ENCODE measurements around the gene PLGRKT.
"Not testable (repeated sequence)": the region's sequence is repeated elsewhere in the genome, so short reads cannot be mapped to it uniquely, and the experiment has no call there.

PLGRKT gene

DNA sequence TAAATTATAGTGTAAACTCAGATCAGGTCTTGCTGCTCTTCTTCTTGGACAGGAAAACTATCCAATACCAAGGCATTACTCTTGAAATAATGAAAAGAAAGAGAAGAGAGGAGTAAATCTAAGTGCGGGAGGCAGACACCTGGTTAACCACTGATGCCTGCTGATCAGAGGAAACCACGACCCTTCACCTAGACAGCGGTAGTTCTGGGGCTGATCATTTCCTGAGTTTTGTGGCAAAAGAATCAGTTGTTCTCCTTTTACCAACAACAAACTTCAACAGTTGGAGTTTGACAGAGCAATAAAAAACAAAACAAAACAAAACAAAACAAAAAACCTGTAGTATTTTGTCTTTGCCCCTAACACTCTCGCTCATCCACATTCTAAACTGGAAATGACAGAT lies 101.0 kb downstream of the PLGRKT start:
- Histone ChIP-seq H2AFZ (ENCODE audit: insufficient read depth, low read length, poor library complexity) (no peak overlapping the region), H3K9ac (ENCODE audit: low read length) (no peak overlapping the region), H4K12ac (ENCODE audit: low read depth, low read length) (no peak overlapping the region), H3K14ac (ENCODE audit: low read length) (no peak overlapping the region), H3K9me3 (ENCODE audit: insufficient read depth, low read depth, low read length) (no peaks in the 10 kb centered on the region), H3K79me1 (ENCODE audit: low read length) (no peaks in the 10 kb centered on the region), H3K27ac (ENCODE audit: low read depth, low read length) (no peak overlapping the region), H3K36me3 (ENCODE audit: control insufficient read depth in 1 of 2, insufficient read depth in 2 of 2, low read length in 2 of 2) (no peaks in the 10 kb centered on the region), H3K4me2 (ENCODE audit: low read length) (no peak overlapping the region), H3K4ac (ENCODE audit: low read depth, low read length) (no peak overlapping the region), H3K4me3 (ENCODE audit: low read depth, low read length) (no peak overlapping the region), H2BK120ac (ENCODE audit: insufficient read depth, low read length, poor library complexity) (no peak overlapping the region), H3K79me2 (ENCODE audit: control insufficient read depth, insufficient read depth, low read length, poor library complexity) (no peaks in the 10 kb centered on the region), H3K18ac (ENCODE audit: low read length) (no peak overlapping the region), H3K4me1 (ENCODE audit: control insufficient read depth in 1 of 2, insufficient read depth in 2 of 2, low read length in 2 of 2) (no peaks in the 10 kb centered on the region), H2BK12ac (ENCODE audit: low read length) (no peak overlapping the region), H4K91ac (ENCODE audit: low read depth, low read length) (no peak overlapping the region), H3K23ac (ENCODE audit: low read length) (no peak overlapping the region), H2AK5ac (ENCODE audit: low read length) (no peak overlapping the region), H2BK5ac (ENCODE audit: low read depth, low read length, poor library complexity) (no peak overlapping the region), H3K27me3 (ENCODE audit: insufficient read depth, low read length) (no peaks in the 10 kb centered on the region), H4K8ac (ENCODE audit: low read depth, low read length) (no peak overlapping the region)
- no peak for DNase-seq
- WGBS (ENCODE audit: extremely low coverage, insufficient coverage, insufficient read length): no CpG with 5 or more reads among the region's 4 CpGs

DNA sequence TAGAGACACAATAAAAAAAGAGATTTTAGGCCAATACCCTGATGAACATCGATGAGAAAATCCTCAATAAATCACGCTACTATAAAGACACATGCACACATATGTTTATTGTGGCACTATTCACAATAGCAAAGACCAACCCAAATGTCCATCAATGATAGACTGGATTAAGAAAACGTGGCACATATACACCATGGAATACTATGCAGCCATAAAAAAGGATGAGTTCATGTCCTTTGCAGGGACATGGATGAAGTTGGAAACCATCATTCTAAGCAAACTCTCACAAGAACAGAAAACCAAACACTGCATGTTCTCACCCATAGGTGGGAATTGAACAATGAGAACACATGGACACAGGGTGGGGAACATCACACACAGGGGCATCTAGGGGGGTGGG lies 106.4 kb downstream of the PLGRKT start:
- not testable (repeated sequence) for H2BK12ac ChIP-seq (ENCODE audit: low read length); H4K91ac ChIP-seq (ENCODE audit: low read depth, low read length); H3K36me3 ChIP-seq (ENCODE audit: control insufficient read depth in 1 of 2, insufficient read depth in 2 of 2, low read length in 2 of 2); H3K4ac ChIP-seq (ENCODE audit: low read depth, low read length); H2AFZ ChIP-seq (ENCODE audit: insufficient read depth, low read length, poor library complexity); H3K27ac ChIP-seq (ENCODE audit: low read depth, low read length); H3K4me2 ChIP-seq (ENCODE audit: low read length); H3K79me1 ChIP-seq (ENCODE audit: low read length); H4K8ac ChIP-seq (ENCODE audit: low read depth, low read length); H3K27me3 ChIP-seq (ENCODE audit: insufficient read depth, low read length); H3K9me3 ChIP-seq (ENCODE audit: insufficient read depth, low read depth, low read length); H4K12ac ChIP-seq (ENCODE audit: low read depth, low read length); H2AK5ac ChIP-seq (ENCODE audit: low read length); H2BK5ac ChIP-seq (ENCODE audit: low read depth, low read length, poor library complexity); H3K14ac ChIP-seq (ENCODE audit: low read length); DNase-seq; H3K4me3 ChIP-seq (ENCODE audit: low read depth, low read length); H3K18ac ChIP-seq (ENCODE audit: low read length); H2BK120ac ChIP-seq (ENCODE audit: insufficient read depth, low read length, poor library complexity); H3K79me2 ChIP-seq (ENCODE audit: control insufficient read depth, insufficient read depth, low read length, poor library complexity); H3K9ac ChIP-seq (ENCODE audit: low read length); H3K4me1 ChIP-seq (ENCODE audit: control insufficient read depth in 1 of 2, insufficient read depth in 2 of 2, low read length in 2 of 2); H3K23ac ChIP-seq (ENCODE audit: low read length)
- no CpG with 5 or more reads among the region's 3 CpGs for WGBS (ENCODE audit: extremely low coverage, insufficient coverage, insufficient read length)

- H2BK12ac ChIP-seq (ENCODE audit: low read length): no peak overlapping the region
- no peak overlapping the region for H3K4ac ChIP-seq (ENCODE audit: low read depth, low read length)
- no peak overlapping the region for H4K8ac ChIP-seq (ENCODE audit: low read depth, low read length)
- H3K4me1 ChIP-seq (ENCODE audit: control insufficient read depth in 1 of 2, insufficient read depth in 2 of 2, low read length in 2 of 2): peaks cover 0 to 2% of the 10 kb centered on the region in 2 experiments
- no peak overlapping the region for H3K18ac ChIP-seq (ENCODE audit: low read length)
- no peak overlapping the region for H2BK5ac ChIP-seq (ENCODE audit: low read depth, low read length, poor library complexity)
- no peaks in the 10 kb centered on the region for H3K9me3 ChIP-seq (ENCODE audit: insufficient read depth, low read depth, low read length)
- H2BK120ac ChIP-seq (ENCODE audit: insufficient read depth, low read length, poor library complexity): no peak overlapping the region
- no peak overlapping the region for H3K9ac ChIP-seq (ENCODE audit: low read length)
- H3K23ac ChIP-seq (ENCODE audit: low read length): no peak overlapping the region
- no peak overlapping the region for H2AK5ac ChIP-seq (ENCODE audit: low read length)
- H3K14ac ChIP-seq (ENCODE audit: low read length): no peak overlapping the region
- no CpG with 5 or more reads among the region's 10 CpGs for WGBS (ENCODE audit: extremely low coverage, insufficient coverage, insufficient read length)
- no peak for DNase-seq
- H4K12ac ChIP-seq (ENCODE audit: low read depth, low read length): no peak overlapping the region
- H3K27me3 ChIP-seq (ENCODE audit: insufficient read depth, low read length): no peaks in the 10 kb centered on the region
- H3K79me1 ChIP-seq (ENCODE audit: low read length): no peaks in the 10 kb centered on the region
- H4K91ac ChIP-seq (ENCODE audit: low read depth, low read length): no peak overlapping the region
- H3K4me3 ChIP-seq (ENCODE audit: low read depth, low read length): no peak overlapping the region
- no peak overlapping the region for H2AFZ ChIP-seq (ENCODE audit: insufficient read depth, low read length, poor library complexity)
- H3K27ac ChIP-seq (ENCODE audit: low read depth, low read length): no peak overlapping the region
- H3K79me2 ChIP-seq (ENCODE audit: control insufficient read depth, insufficient read depth, low read length, poor library complexity): no peaks in the 10 kb centered on the region
- no peak overlapping the region for H3K4me2 ChIP-seq (ENCODE audit: low read length)
- H3K36me3 ChIP-seq (ENCODE audit: control insufficient read depth in 1 of 2, insufficient read depth in 2 of 2, low read length in 2 of 2): no peaks in the 10 kb centered on the region
Measured at GRCh38 chr9:5326893-5327548, 110.7 kb downstream of the PLGRKT start.

- Histone ChIP-seq H2BK120ac (ENCODE audit: insufficient read depth, low read length, poor library complexity) (no peak overlapping the region), H3K18ac (ENCODE audit: low read length) (no peak overlapping the region), H2AFZ (ENCODE audit: insufficient read depth, low read length, poor library complexity) (no peak overlapping the region), H3K79me1 (ENCODE audit: low read length) (no peaks in the 10 kb centered on the region), H3K27ac (ENCODE audit: low read depth, low read length) (no peak overlapping the region), H2BK5ac (ENCODE audit: low read depth, low read length, poor library complexity) (no peak overlapping the region), H3K9ac (ENCODE audit: low read length) (no peak overlapping the region), H3K4me1 (ENCODE audit: control insufficient read depth in 1 of 2, insufficient read depth in 2 of 2, low read length in 2 of 2) (peaks cover 0 to 2% of the 10 kb centered on the region in 2 experiments), H4K8ac (ENCODE audit: low read depth, low read length) (no peak overlapping the region), H2AK5ac (ENCODE audit: low read length) (no peak overlapping the region), H3K36me3 (ENCODE audit: control insufficient read depth in 1 of 2, insufficient read depth in 2 of 2, low read length in 2 of 2) (no peaks in the 10 kb centered on the region), H3K4me2 (ENCODE audit: low read length) (no peak overlapping the region), H3K4ac (ENCODE audit: low read depth, low read length) (no peak overlapping the region), H3K27me3 (ENCODE audit: insufficient read depth, low read length) (no peaks in the 10 kb centered on the region), H3K9me3 (ENCODE audit: insufficient read depth, low read depth, low read length) (no peaks in the 10 kb centered on the region), H3K14ac (ENCODE audit: low read length) (no peak overlapping the region), H3K23ac (ENCODE audit: low read length) (no peak overlapping the region), H4K91ac (ENCODE audit: low read depth, low read length) (no peak overlapping the region), H2BK12ac (ENCODE audit: low read length) (no peak overlapping the region), H3K79me2 (ENCODE audit: control insufficient read depth, insufficient read depth, low read length, poor library complexity) (no peaks in the 10 kb centered on the region), H4K12ac (ENCODE audit: low read depth, low read length) (no peak overlapping the region), H3K4me3 (ENCODE audit: low read depth, low read length) (no peak overlapping the region)
- no peak for DNase-seq
Measured at GRCh38 chr9:5326187-5326586, 111.5 kb downstream of the PLGRKT start.

Data from trophoblast cell (in vitro differentiated cells and primary cell).